RKO (cell line): ENCODE measurements around the gene SNTG2.

Source experiments
- DNase-seq: peaks from one replicate; pipeline ENCODE4 v3.0.0-alpha.2; 2016; ENCODE audit warnings: low spot score

SNTG2 gene

GRCh38 chr2:1238598-1239138 is 288.0 kb downstream of the SNTG2 start:
- DNase-seq = no peak

- DNase-seq = no peak
These were observed 294.5 kb downstream of the SNTG2 start for GRCh38 chr2:1245193-1245592.

- no peak for DNase-seq
These were observed 295.6 kb downstream of the SNTG2 start for GRCh38 chr2:1246239-1246638.

- no peak for DNase-seq
These were observed 296.3 kb downstream of the SNTG2 start for GRCh38 chr2:1246991-1247390.

GRCh38 chr2:1248187-1248586 is 297.5 kb downstream of the SNTG2 start:
- DNase-seq = no peak

- no peak for DNase-seq
These were observed 299.4 kb downstream of the SNTG2 start for GRCh38 chr2:1249897-1250687.

- no peak for DNase-seq
These were observed 300.9 kb downstream of the SNTG2 start for GRCh38 chr2:1251520-1251919.

GRCh38 chr2:1253629-1254028 is 303.0 kb downstream of the SNTG2 start:
- DNase-seq = no peak

GRCh38 chr2:1254662-1255343 is 304.2 kb downstream of the SNTG2 start:
- no peak for DNase-seq

GRCh38 chr2:1256632-1257324 is 306.1 kb downstream of the SNTG2 start:
- DNase-seq = no peak

GRCh38 chr2:1257334-1257733 is 306.7 kb downstream of the SNTG2 start:
- DNase-seq = no peak

GRCh38 chr2:1259746-1260145 is 309.1 kb downstream of the SNTG2 start:
- no peak for DNase-seq

GRCh38 chr2:1262609-1263008 is 312.0 kb downstream of the SNTG2 start:
- DNase-seq = no peak

- DNase-seq = no peak
These were observed 314.8 kb downstream of the SNTG2 start for GRCh38 chr2:1265454-1265853.

GRCh38 chr2:1266351-1266750 is 315.7 kb downstream of the SNTG2 start:
- DNase-seq = no peak

GRCh38 chr2:1268034-1268433 is 317.4 kb downstream of the SNTG2 start:
- DNase-seq = no peak

GRCh38 chr2:1269812-1270211 is 319.2 kb downstream of the SNTG2 start:
- DNase-seq = no peak

- DNase-seq = no peak
These were observed 322.2 kb downstream of the SNTG2 start for GRCh38 chr2:1272835-1273234.

- no peak for DNase-seq
These were observed 327.0 kb downstream of the SNTG2 start for GRCh38 chr2:1277634-1278033.

- no peak for DNase-seq
These were observed 327.5 kb downstream of the SNTG2 start for GRCh38 chr2:1278125-1278524.

- peak; percentile 16 for DNase-seq
These were observed 328.2 kb downstream of the SNTG2 start for GRCh38 chr2:1278861-1279260.

GRCh38 chr2:1282552-1282951 is 331.9 kb downstream of the SNTG2 start:
- no peak for DNase-seq
